ENCODE measurements around the gene KIAA1217. TPM values are rescaled to one million over a fixed set of nuclear protein-coding genes. Genes with fewer than 3 reads are reported as not detected.

Gene KIAA1217
- total RNA-seq, 2 experiments from 2014 or later, result 0.67 to 1.3 TPM

GRCh38 chr10:24574578-24575155, 365.7 kb downstream of the KIAA1217 start:
- no peak overlapping the region for H3K4me3 Mint-ChIP-seq
- H3K36me3 Mint-ChIP-seq (ENCODE audit: low read depth), result no peaks in the 10 kb centered on the region
- peaks cover 16% of the 10 kb centered on the region for H3K27me3 Mint-ChIP-seq
- CTCF ChIA-PET, result no interaction called here
- TF ChIP-seq CTCF (IDR thresholded peaks at IDR 0.05), result no peak
- intact Hi-C loops (cut with micrococcal nuclease), result no loop called here
- no peak overlapping the region for H3K27ac Mint-ChIP-seq
- no peaks in the 10 kb centered on the region for H3K9me3 Mint-ChIP-seq
- ATAC-seq, result no peak
- POLR2A ChIA-PET, result no interaction called here
- peaks cover 11% of the 10 kb centered on the region for H3K4me1 Mint-ChIP-seq (ENCODE audit: low read depth)
- DNase-seq, result no peak

- H3K27ac Mint-ChIP-seq, result no peak overlapping the region
- DNase-seq, result no peak
- peaks cover 11% of the 10 kb centered on the region for H3K4me1 Mint-ChIP-seq (ENCODE audit: low read depth)
- no peak for ATAC-seq
- H3K36me3 Mint-ChIP-seq (ENCODE audit: low read depth), result no peaks in the 10 kb centered on the region
- no peaks in the 10 kb centered on the region for H3K9me3 Mint-ChIP-seq
- peaks cover 15% of the 10 kb centered on the region for H3K27me3 Mint-ChIP-seq
- POLR2A ChIA-PET, result no interaction called here
- no peak for TF ChIP-seq CTCF (IDR thresholded peaks at IDR 0.05)
- CTCF ChIA-PET, result no interaction called here
- no peak overlapping the region for H3K4me3 Mint-ChIP-seq
- intact Hi-C loops (cut with micrococcal nuclease), result no loop called here
These were observed 366.6 kb downstream of the KIAA1217 start for GRCh38 chr10:24575481-24576002.

GRCh38 chr10:24579448-24579847, 370.5 kb downstream of the KIAA1217 start:
- no peak overlapping the region for H3K4me3 Mint-ChIP-seq
- CTCF ChIA-PET, result no interaction called here

GRCh38 chr10:24579906-24580305, 371.0 kb downstream of the KIAA1217 start:
- peaks cover 6% of the 10 kb centered on the region for H3K27me3 Mint-ChIP-seq
- intact Hi-C loops (cut with micrococcal nuclease), result no loop called here
- H3K36me3 Mint-ChIP-seq (ENCODE audit: low read depth), result peaks cover 3% of the 10 kb centered on the region
- ATAC-seq (no peak), DNase-seq (no peak)
- ChIA-PET POLR2A (no interaction called here), CTCF (interaction anchor here (1.6 kb wide), 1 partner anchor 38 kb away, joined by 3 read pairs; no protein-coding TSS in a partner anchor)
- H3K27ac Mint-ChIP-seq, result no peak overlapping the region
- H3K9me3 Mint-ChIP-seq, result no peaks in the 10 kb centered on the region
- H3K4me1 Mint-ChIP-seq (ENCODE audit: low read depth), result peaks cover 8% of the 10 kb centered on the region
- TF ChIP-seq CTCF (IDR thresholded peaks at IDR 0.05), result no peak
- H3K4me3 Mint-ChIP-seq, result no peak overlapping the region

More at GRCh38 chr10:24579448-24579847, 370.5 kb downstream of the KIAA1217 start:
- POLR2A ChIA-PET, result no interaction called here
- Mint-ChIP-seq H3K4me1 (ENCODE audit: low read depth) (peaks cover 11% of the 10 kb centered on the region), H3K9me3 (no peaks in the 10 kb centered on the region), H3K27me3 (peaks cover 6% of the 10 kb centered on the region), H3K36me3 (ENCODE audit: low read depth) (peaks cover 3% of the 10 kb centered on the region), H3K27ac (no peak overlapping the region)
- no peak for TF ChIP-seq CTCF (IDR thresholded peaks at IDR 0.05)
- ATAC-seq (no peak), DNase-seq (no peak)
- intact Hi-C loops (cut with micrococcal nuclease), result no loop called here

- no peak for ATAC-seq
- Mint-ChIP-seq H3K9me3 (no peaks in the 10 kb centered on the region), H3K27me3 (no peaks in the 10 kb centered on the region), H3K36me3 (ENCODE audit: low read depth) (peaks cover 30% of the 10 kb centered on the region), H3K4me3 (no peak overlapping the region), H3K27ac (no peak overlapping the region), H3K4me1 (ENCODE audit: low read depth) (peaks cover 3% of the 10 kb centered on the region)
- POLR2A ChIA-PET, result no interaction called here
- TF ChIP-seq CTCF (IDR thresholded peaks at IDR 0.05), result no peak
- CTCF ChIA-PET, result interaction anchor here (1.6 kb wide), 1 partner anchor 28 kb away, joined by 7 read pairs; no protein-coding TSS in a partner anchor
- DNase-seq, result no peak
- intact Hi-C loops (cut with micrococcal nuclease), result no loop called here
These were observed 380.3 kb downstream of the KIAA1217 start for GRCh38 chr10:24589265-24589664.
